NCI-H82 treated with DMSO at 0.1 percent for 48 hours (cell line): ENCODE results near the gene CTDP1.
A peak's percentile ranks its signal among the peaks of the same experiment; 100 is the strongest.

Experiments
- DNase-seq: peaks from one replicate; lab custom pipeline; 2025; ENCODE audit not compliant: unreplicated experiment; lab: John Stamatoyannopoulos, UW

Gene CTDP1

GRCh38 chr18:79679552-79680099 is at the start of gene CTDP1:
Gene CTDP1 (plus strand): TSS chr18:79679803. CDS start chr18:79679948, 145 bp downstream.
- peak; percentile 74 for DNase-seq

GRCh38 chr18:79630281-79631095 is 49.1 kb upstream of the CTDP1 start:
- no peak for DNase-seq

GRCh38 chr18:79631096-79631507 is 48.5 kb upstream of the CTDP1 start:
- DNase-seq: no peak

GRCh38 chr18:79631761-79632446 is 47.7 kb upstream of the CTDP1 start:
- DNase-seq: no peak

DNA sequence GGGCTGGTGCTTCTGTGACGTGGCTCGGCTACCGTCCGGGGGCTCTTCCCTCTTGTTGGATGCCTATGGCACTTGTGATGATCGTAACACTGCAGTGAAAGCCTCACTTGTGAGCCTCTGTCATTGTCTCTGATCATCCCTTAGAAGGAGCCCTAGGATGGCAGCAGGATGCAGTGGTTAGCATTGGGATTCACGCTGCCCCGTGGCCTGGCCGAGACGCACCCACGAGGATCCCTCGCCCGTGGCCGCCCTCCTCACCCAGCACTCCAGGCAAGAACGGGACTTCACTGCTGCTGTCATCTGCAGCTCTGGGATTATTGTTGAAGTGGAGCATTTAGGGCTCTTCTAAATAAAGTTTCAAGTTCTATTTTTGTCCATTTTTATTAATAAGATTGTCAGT is 46.8 kb upstream of the CTDP1 start:
- DNase-seq: no peak

DNA sequence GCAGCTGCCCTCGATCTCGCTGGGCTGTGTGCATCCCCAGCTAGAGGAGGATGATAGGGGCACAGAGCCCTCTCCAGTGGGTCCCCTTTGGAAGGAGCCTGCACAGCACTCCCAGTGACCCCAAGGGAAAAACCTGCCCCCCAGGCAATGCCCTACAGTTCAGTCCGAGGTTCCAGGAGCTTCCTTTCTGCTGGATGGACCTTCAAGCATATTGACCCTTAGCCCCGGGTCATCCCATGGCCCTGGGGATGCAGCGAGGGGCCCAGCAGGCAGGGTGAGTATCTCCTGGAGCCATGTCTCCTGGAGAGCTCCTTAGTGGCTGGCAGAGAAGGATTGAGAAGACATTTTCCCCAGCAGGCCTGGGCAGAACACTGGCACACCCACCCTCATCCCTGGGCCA is 45.4 kb upstream of the CTDP1 start:
- DNase-seq: no peak

DNA sequence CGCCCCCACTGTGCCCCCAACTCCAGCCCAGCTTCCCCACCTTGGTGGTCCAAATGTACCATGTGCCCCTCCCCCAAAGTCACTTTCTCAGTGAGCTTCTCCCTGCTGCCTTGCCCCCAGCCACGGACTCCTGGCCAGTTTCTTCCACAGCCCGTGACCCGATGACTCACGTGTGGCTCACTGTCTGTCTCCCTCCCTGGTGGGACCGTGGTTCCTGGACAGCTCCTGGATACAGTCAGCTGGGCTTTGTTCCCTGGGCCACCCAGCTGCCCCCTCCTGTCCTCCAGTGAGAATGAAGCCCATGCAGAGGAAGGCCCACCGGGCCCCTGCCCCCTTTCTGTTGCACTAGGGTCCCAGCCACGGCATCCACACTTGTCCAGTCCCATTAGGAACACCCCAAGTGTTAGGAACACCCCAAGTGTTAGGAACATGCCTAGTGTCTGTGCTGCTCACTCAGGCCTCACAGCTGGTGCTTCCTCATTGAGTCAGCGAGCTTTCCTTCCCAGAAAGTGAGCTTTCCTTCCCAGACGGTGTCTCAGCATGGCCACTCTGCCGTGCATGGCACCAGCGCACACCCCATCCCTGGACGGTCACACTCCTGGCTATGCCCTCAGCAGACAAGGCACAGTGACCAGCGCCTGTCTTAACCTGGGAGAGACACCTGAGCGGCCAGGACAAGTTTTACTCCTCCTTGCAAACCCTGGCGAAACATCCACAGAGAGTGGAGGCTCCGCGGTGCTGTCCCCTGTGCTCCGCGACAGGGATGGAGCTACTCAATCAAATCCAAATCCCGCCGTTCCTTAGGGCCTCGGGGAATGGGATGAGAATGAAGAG is 44.8 kb upstream of the CTDP1 start:
- no peak for DNase-seq

- DNase-seq: no peak
Measured at GRCh38 chr18:79635427-79635726, 44.2 kb upstream of the CTDP1 start.

DNA sequence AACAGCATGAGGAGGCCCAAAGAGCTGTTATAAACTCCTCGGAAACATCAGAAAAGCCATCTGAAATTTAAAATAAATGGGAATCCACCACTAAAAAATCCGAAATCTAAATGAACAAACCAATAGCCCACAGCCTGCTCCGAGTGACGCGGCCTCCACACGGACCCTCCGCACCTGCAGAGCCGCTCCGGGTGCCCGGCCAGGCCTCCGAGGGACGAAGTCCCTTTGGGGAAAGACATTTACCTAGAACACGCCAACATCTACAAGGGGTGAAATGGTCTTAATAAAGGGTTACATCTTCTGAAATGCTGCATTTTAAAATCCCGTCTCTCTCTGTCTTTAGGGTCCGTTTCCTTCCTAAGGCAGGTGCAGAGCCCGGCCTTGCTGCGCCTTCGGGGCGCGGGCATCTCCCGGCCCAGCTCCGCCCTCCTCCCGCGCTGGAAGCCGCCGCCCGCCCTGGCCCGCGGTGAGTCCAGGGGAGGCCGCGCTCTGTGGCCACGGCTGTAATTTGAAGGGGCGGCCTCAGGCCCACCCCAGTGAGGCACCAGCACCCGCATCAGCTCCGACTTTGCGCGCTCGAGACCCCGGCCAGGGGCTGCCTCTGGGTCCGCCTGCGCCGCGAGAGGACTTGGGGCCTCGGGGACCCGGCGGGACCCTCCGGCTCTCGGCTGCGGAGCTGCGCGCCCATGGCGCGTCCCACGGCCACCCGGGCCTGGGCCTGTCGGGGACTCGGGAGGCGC is 42.3 kb upstream of the CTDP1 start:
- no peak for DNase-seq

DNA sequence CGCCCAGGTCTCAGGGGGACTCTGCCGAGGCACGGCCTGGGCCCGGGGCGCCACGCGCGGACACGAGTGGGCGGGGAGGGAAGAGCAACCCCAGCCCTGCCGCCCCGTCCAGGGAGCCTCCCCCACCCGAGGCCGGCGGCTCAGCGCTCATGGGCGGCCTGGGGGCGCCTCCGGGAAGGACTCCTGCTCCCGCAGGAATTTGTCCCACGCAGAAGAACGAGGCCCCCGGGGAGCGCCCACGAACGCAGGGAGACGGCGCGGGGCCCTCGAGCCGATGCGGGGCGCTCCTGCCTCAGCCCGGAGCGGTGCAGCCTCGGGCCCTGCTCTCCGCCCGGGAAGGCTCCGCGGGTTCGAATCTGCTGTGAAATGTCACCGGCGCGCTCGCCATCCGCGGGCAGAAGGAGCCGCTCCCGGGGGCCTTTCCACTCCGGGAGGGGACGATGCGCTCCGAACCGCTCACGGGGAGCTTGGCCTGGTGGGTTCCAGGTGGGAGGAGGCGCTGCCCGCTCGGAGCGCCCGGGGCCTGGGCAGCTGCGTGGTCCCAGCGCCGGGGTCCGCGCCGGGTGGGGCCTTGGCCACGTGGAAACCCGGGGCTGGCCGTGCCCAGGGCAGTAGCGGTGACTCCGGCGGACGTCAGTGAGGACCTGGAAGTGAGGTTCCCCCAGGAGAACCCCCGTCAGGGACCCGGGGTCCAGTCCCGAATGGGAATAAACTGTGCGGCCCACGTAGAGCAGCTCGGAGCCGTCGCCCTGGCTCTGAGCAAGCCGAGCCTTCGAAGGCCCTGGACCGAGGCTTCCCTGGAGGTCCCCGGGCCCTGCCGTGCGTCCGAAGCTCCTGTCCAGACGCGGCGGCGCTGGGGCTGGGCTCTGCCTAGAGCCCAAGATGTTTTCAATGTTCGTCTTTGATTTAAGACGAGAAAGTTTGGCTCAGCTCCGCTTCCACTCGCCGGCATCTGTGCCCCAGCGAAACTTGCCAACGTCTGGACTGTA is 41.4 kb upstream of the CTDP1 start:
- DNase-seq: no peak

- no peak for DNase-seq
Measured at GRCh38 chr18:79639072-79639829, 40.4 kb upstream of the CTDP1 start.

GRCh38 chr18:79640064-79640672 is 39.4 kb upstream of the CTDP1 start:
- DNase-seq: no peak

- DNase-seq: no peak
Measured at GRCh38 chr18:79640875-79641274, 38.7 kb upstream of the CTDP1 start.

- no peak for DNase-seq
Measured at GRCh38 chr18:79641722-79642497, 37.7 kb upstream of the CTDP1 start.

- DNase-seq: no peak
Measured at GRCh38 chr18:79642626-79643025, 37.0 kb upstream of the CTDP1 start.

DNA sequence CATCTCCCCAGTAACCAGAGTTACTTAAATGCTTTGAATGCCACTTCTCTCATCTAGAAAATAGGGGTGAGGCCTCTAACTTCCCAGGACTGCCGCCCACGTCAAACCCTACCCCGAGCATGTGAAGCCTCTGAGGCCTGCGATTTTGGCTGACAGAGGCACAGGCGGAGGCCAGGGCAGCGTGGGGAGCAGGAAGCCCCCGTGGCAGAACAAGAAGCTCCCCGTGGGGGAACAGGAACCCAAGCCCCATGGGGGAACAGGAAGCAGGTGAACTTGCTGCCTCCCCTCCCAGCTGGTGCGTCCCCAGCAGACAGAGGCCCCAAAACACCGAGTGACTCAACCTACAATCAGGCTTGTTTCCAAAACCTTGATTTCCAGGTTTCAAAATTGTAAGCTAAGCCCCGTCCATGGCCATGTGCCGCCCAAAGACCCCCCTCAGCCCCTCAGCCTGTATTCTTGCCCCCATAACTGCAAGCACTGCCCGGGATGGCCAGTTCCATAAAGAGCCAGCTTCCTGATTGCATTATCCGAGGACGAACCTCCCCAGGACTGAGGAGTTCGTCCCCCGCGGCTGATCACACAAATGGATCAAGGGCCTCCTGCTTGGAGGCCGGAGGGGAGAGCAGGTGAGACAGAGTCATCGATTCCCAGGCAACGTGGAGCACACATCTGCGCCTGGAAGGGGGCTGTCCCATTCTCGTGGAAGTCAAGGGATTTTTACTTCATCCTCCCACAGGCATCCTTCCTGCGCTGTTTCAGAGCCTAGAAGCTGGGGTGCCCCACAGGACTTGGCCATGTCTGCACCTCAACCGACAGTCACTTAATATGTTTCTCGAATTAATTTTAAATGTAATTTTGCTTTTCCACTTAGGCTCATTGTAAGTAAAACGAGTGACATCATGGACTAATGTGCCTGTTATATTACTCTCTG is 36.3 kb upstream of the CTDP1 start:
- DNase-seq: no peak
